Upper lobe of left lung (tissue), 6 donors: ENCODE results near the gene TRIP6. TPM values are rescaled to one million over a fixed set of nuclear protein-coding genes. Genes with fewer than 3 reads are reported as not detected.
A peak's percentile ranks its signal among the peaks of the same experiment; 100 is the strongest.

Experiments
- ATAC-seq, 2 donors: fragments of 200-7000 bp; cut with Tn5 transposase; one replicate each; pipeline ENCODE4 v1.9.1; 2022; ENCODE audit warnings: mild to moderate bottlenecking in 2 of 2, moderate library complexity in 2 of 2; ENCODE audit not compliant: low FRiP score in 2 of 2
- DNase-seq, 2 donors: peaks; one replicate each; pipeline ENCODE4 v3.0.0-alpha.2; 2019 to 2020
- H3K27ac ChIP-seq, 4 donors: fragments of 200-600 bp; sonication (generic); one replicate each; pipeline ENCODE4 v1.5.1; 2016 to 2019
- H3K27me3 ChIP-seq, 4 donors: fragments of 200-600 bp; sonication (generic); one replicate each; pipeline ENCODE4 v1.5.1; 2017 to 2019
- H3K36me3 ChIP-seq, 4 donors: fragments of 200-600 bp; sonication (generic); one replicate each; pipeline ENCODE4 v1.5.1; 2016 to 2019
- H3K4me1 ChIP-seq, 4 donors: fragments of 200-600 bp; sonication (generic); one replicate each; pipeline ENCODE4 v1.5.1; 2018 to 2019
- H3K4me3 ChIP-seq, 4 donors: fragments of 200-600 bp; sonication (generic); one replicate each; pipeline ENCODE4 v1.5.1; 2017 to 2019; ENCODE audit warnings: mild to moderate bottlenecking in 2 of 4, moderate library complexity in 1 of 4
- H3K9me3 ChIP-seq, 4 donors: fragments of 200-600 bp; sonication (generic); one replicate each; pipeline ENCODE4 v1.5.1; 2018 to 2019
- EP300 ChIP-seq, 4 donors: sonication (generic); formaldehyde crosslinking; IDR thresholded peaks; one replicate each; pipeline ENCODE4 v1.5.1; 2017; ENCODE audit warnings: antibody characterized with exemption in 4 of 4, control low read depth in 2 of 4
- POLR2A ChIP-seq, 4 donors: fragments of 450-650 bp; IDR thresholded peaks; one replicate each; pipeline ENCODE4 v1.5.1; 2016 to 2017; ENCODE audit warnings: antibody characterized with exemption in 4 of 4, mild to moderate bottlenecking in 2 of 4
- POLR2AphosphoS5 ChIP-seq, 2 donors: sonication (generic); formaldehyde crosslinking; IDR thresholded peaks; one replicate each; pipeline ENCODE4 v1.5.1; 2017; ENCODE audit warnings: antibody characterized with exemption in 2 of 2
- WGBS, 2 donors: methylation state at CpG; one replicate each; pipeline ENCODE4 v1.1.5; 2017 to 2018; 5-methylcytosine and 5-hydroxymethylcytosine counted together
- total RNA-seq, 6 donors: library from RNA; depleted of rRNA in 4 of 6; stranded (reverse); fragments of >200 nt in 4 of 6; gene quantifications; one replicate each; pipeline versions ENCODE4 v1.1.0 to v1.2.1, GENCODE V29; 2016 to 2021
- TF ChIP-seq, protein P1 (sequence below), 6 experiments: fragments of 450-650 bp in 4 of 6; fragments of 200-600 bp in 2 of 6; sonication (generic) in 2 of 6; IDR thresholded peaks; one replicate each; pipeline ENCODE4 v1.5.1; 2016 to 2019; ENCODE audit warnings: antibody characterized with exemption in 6 of 6
- donor health status: DM: no; HTN: no; CAD: no; lungs with moderate emphysema.
- donor health status: DM: no; HTN: yes; CAD: no; lungs with severe emphysema.

Gene TRIP6
- total RNA-seq, 6 donors from 2014 or later: 17.8 to 74.3 (median 67.3) TPM

- 1 to 2% methylated on average over 32 to 53 of the region's 80 CpGs for WGBS, 2 donors
- Histone ChIP-seq H3K27ac (peak within 1 kb of the TSS; percentile 75 to 89 (median 82)), H3K27me3 (peaks cover 0 to 9% (median 3%) of the 10 kb centered on the region in 4 donors)
Measured at GRCh38 chr7:100827330-100828226, 39.6 kb upstream of the TRIP6 start, which contains the start of gene EPHB4. Gene EPHB4, minus strand, starts transcription at chr7:100827523. Its CDS starts 493 bp downstream, at chr7:100827030.

DNA sequence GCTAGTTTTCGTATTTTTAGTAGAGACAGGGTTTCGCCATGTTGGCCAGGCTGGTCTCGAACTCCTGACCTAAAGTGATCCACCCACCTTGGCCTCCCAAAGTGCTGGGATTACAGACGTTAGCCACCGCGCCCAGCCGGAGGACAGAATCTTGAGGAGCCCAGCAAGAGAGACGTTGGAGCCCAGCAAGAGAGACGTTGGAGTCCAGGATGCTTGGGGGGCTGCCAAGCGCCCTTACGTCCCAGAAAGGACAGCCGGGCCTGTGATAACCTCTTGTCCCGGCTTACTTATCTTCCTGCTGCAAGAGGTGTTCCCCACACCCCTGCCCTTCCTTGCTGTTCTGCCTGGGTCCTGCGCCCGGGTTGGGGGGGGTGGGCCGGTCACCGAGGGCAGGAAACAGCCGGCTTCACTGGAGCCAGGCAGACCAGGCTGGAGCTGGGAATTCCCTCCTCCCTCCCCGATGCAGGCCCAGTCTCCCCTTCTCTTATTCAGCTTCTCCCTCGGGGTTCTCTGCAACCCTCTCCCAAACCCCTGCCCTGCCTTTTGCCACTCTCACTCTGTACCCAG lies 38.0 kb upstream of the TRIP6 start:
- DNase-seq (peak; percentile 41 to 66), ATAC-seq (no peak)
- peaks cover 0 to 9% (median 3%) of the 10 kb centered on the region in 4 donors for H3K27me3 ChIP-seq
- H3K4me3 ChIP-seq: peak overlapping the region in 2 of 4 donors; percentile 79 to 82
- no peaks in the 10 kb centered on the region for H3K36me3 ChIP-seq
- peaks cover 30 to 53% (median 36%) of the 10 kb centered on the region in 4 donors for H3K4me1 ChIP-seq
- no peaks in the 10 kb centered on the region for H3K9me3 ChIP-seq
- peak; percentile 58 to 77 for TF ChIP-seq POLR2AphosphoS5 (IDR thresholded peaks at IDR 0.05)
- TF ChIP-seq POLR2A (IDR thresholded peaks at IDR 0.05): no peak
- TF ChIP-seq EP300 (IDR thresholded peaks at IDR 0.05): peak in 2 of 4 donors; percentile 32 to 82
- H3K27ac ChIP-seq: peak overlapping the region; percentile 65 to 89 (median 82)
- 18 to 46% methylated on average over 4 to 20 of the region's 20 CpGs for WGBS, 2 donors

More at GRCh38 chr7:100827330-100828226, 39.6 kb upstream of the TRIP6 start, which contains the start of gene EPHB4:
- TF ChIP-seq POLR2AphosphoS5 (IDR thresholded peaks at IDR 0.05) (no peak), EP300 (IDR thresholded peaks at IDR 0.05) (no peak), POLR2A (IDR thresholded peaks at IDR 0.05) (peak in 1 of 4 donors; percentile 26)
- TF ChIP-seq, protein P1, sequence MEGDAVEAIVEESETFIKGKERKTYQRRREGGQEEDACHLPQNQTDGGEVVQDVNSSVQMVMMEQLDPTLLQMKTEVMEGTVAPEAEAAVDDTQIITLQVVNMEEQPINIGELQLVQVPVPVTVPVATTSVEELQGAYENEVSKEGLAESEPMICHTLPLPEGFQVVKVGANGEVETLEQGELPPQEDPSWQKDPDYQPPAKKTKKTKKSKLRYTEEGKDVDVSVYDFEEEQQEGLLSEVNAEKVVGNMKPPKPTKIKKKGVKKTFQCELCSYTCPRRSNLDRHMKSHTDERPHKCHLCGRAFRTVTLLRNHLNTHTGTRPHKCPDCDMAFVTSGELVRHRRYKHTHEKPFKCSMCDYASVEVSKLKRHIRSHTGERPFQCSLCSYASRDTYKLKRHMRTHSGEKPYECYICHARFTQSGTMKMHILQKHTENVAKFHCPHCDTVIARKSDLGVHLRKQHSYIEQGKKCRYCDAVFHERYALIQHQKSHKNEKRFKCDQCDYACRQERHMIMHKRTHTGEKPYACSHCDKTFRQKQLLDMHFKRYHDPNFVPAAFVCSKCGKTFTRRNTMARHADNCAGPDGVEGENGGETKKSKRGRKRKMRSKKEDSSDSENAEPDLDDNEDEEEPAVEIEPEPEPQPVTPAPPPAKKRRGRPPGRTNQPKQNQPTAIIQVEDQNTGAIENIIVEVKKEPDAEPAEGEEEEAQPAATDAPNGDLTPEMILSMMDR (IDR thresholded peaks at IDR 0.05): peak in 2 of 6 experiments; percentile 12 to 14
- H3K36me3 ChIP-seq: peaks cover under 1 to 16% (median 15%) of the 10 kb centered on the region in 4 donors
- peak; percentile 73 to 92 for ATAC-seq
- DNase-seq: peak; percentile 88 to 95
- H3K4me1 ChIP-seq: peaks cover 36 to 61% (median 41%) of the 10 kb centered on the region in 4 donors
- H3K4me3 ChIP-seq: peak within 1 kb of the TSS; percentile 59 to 82 (median 76)
- no peaks in the 10 kb centered on the region for H3K9me3 ChIP-seq

DNA sequence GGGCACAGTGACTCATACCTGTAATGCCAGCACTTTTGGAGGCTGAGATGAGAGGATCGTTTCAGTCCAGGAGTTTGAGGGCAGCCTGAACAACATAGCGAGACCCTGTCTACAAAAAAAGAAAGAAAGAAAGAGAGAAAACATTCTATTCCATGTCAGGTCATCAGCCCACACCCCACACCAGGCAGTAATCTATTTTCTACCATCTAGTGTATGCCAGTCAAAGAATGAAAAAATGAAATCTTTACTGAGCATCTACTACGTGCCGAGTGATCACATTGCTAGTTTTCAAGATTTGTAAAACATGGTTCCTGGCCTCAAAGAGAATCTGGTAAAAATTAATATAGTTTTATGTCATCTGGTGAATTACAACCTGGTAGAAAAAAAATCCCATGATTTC lies 36.8 kb upstream of the TRIP6 start:
- 61 to 85% methylated on average over 4 of the region's 4 CpGs for WGBS, 2 donors
- H3K9me3 ChIP-seq: no peaks in the 10 kb centered on the region
- no peak overlapping the region for H3K4me3 ChIP-seq
- no peak for TF ChIP-seq POLR2A (IDR thresholded peaks at IDR 0.05)
- TF ChIP-seq, protein P1 (IDR thresholded peaks at IDR 0.05): no peak
- no peak for TF ChIP-seq EP300 (IDR thresholded peaks at IDR 0.05)
- no peak for TF ChIP-seq POLR2AphosphoS5 (IDR thresholded peaks at IDR 0.05)
- H3K27ac ChIP-seq: peak overlapping the region in 2 of 4 donors; percentile 87 to 89
- DNase-seq (no peak), ATAC-seq (no peak)
- peaks cover 26 to 51% (median 27%) of the 10 kb centered on the region in 4 donors for H3K4me1 ChIP-seq
- H3K27me3 ChIP-seq: peaks cover 0 to 9% (median 3%) of the 10 kb centered on the region in 4 donors
- no peaks in the 10 kb centered on the region for H3K36me3 ChIP-seq

- Histone ChIP-seq H3K4me3 (no peak overlapping the region), H3K9me3 (no peaks in the 10 kb centered on the region), H3K36me3 (no peaks in the 10 kb centered on the region), H3K27ac (peak overlapping the region in 1 of 4 donors; percentile 87), H3K4me1 (peaks cover 22 to 51% (median 32%) of the 10 kb centered on the region in 4 donors), H3K27me3 (peaks cover 0 to 8% (median 3%) of the 10 kb centered on the region in 4 donors)
- DNase-seq: no peak
- 87 to 89% methylated on average over 5 of the region's 5 CpGs for WGBS, 2 donors
- TF ChIP-seq POLR2A (IDR thresholded peaks at IDR 0.05) (no peak), POLR2AphosphoS5 (IDR thresholded peaks at IDR 0.05) (no peak), EP300 (IDR thresholded peaks at IDR 0.05) (no peak)
- TF ChIP-seq, protein P1 (IDR thresholded peaks at IDR 0.05): no peak
- ATAC-seq: no peak
Measured at GRCh38 chr7:100832281-100832633, 34.9 kb upstream of the TRIP6 start.
